K562 (cell line): Measurements from ENCODE around the gene TMEM120A.

ENCODE experiments used
- BHLHE40 ChIP-seq: IDR thresholded peaks from 2 replicates; pipeline ENCODE4 v1.6.1; 2011; ENCODE audit warnings: low read length, improper control_type of control experiment
- CBX5 ChIP-seq: IDR thresholded peaks from 2 replicates; pipeline ENCODE4 v1.6.1; 2014; ENCODE audit warnings: low read depth, borderline replicate concordance
- CEBPB ChIP-seq: fragments of 450-650 bp; IDR thresholded peaks from 2 replicates; pipeline ENCODE4 v1.6.1; 2016; ENCODE audit warnings: missing genetic modification characterization, missing compliant biosample characterization
- EGR1 ChIP-seq: fragments of 450-650 bp; conservative IDR thresholded peaks from 2 replicates; pipeline ENCODE4 v1.6.1; 2017; ENCODE audit warnings: mild to moderate bottlenecking
- EP300 ChIP-seq: IDR thresholded peaks from 2 replicates; pipeline ENCODE4 v1.6.1; 2012; ENCODE audit warnings: low read length, improper control_type of control experiment
- EZH2 ChIP-seq: IDR thresholded peaks from 2 replicates; pipeline ENCODE4 v1.6.1; 2012; ENCODE audit warnings: low read depth, mild to moderate bottlenecking, inconsistent platforms, low read length, borderline replicate concordance
- FOS ChIP-seq: IDR thresholded peaks from 3 replicates; pipeline ENCODE4 v1.6.1; 2011; ENCODE audit not compliant: insufficient read length; ENCODE audit errors: extremely low read depth
- ZNF133 ChIP-seq: fragments of 250-450 bp; sonication (Bioruptor Pico); IDR thresholded peaks from 2 replicates; pipeline ENCODE4 v1.4.0; 2020; ENCODE audit warnings: mild to moderate bottlenecking
- TF ChIP-seq, protein P1 (sequence below), 3 experiments: fragments of 200-800 bp in 1 of 3; sonication (Bioruptor generic) in 1 of 3; sonication (generic) in 1 of 3; formaldehyde crosslinking in 1 of 3; IDR thresholded peaks; 2 replicates each; pipeline versions ENCODE4 v1.6.1 to v1.8.0; 2016 to 2022; ENCODE audit warnings: mild to moderate bottlenecking in 2 of 3, missing compliant biosample characterization in 2 of 3, missing genetic modification characterization in 2 of 3, missing genetic modification reagents in 1 of 3
- TF ChIP-seq, protein P2 (sequence below), 2 experiments: fragments of 450-650 bp in 1 of 2; sonication (generic) in 1 of 2; formaldehyde crosslinking in 1 of 2; IDR thresholded peaks; 2 replicates each; pipeline versions ENCODE4 v1.7.1 to v1.9.0; 2016 to 2022; ENCODE audit warnings: inconsistent platforms in 1 of 2, mild to moderate bottlenecking in 1 of 2, missing genetic modification reagents in 1 of 2

DNA sequence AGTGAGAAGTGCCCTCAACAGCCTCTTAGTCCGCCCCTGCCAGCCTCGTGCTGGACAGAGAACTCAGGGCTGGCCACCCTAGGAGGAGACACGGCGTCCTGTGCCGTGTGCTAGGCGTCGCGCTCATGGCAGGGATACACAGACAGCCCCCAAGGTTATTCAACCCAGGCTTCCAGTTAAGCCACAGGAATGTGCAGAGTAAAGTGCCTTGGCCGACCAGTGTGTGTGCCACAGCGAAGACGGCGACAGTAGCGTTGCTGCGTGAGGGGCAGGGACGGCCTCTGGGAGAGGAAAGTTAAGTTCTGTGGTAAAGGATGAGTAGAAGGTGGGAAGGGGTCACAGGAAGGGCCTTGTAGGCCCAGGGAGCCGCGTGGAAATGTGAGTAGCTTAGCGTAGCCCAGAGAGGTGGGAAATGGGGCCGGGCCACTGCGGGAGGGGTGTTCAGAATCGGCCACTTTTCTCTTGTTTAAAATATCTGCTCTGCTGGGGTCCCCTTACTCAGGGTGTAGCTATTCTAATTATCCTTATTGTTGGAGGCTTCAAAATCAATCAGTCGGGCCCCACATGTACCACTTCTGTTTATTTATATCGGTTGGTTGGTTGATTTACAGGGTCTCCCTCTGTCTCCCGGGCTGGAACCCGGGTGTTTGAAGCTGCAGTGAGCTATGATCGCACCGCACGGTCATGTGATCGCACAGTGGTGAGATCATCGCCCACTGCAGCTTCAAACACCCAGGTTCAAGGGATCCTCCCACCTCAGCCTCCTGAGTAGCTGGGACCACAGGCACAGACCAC, 24.5 kb downstream of the TMEM120A start:
- TF ChIP-seq BHLHE40 (no peak), FOS (no peak), ZNF133 (no peak), CEBPB (no peak), EZH2 (no peak), CBX5 (no peak), EP300 (no peak), EGR1 (no peak)
- TF ChIP-seq, protein P1, sequence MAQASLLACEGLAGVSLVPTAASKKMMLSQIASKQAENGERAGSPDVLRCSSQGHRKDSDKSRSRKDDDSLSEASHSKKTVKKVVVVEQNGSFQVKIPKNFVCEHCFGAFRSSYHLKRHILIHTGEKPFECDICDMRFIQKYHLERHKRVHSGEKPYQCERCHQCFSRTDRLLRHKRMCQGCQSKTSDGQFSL (CRISPR knock-in tag; IDR thresholded peaks at IDR 0.05): no peak
- TF ChIP-seq, protein P1 (tag; IDR thresholded peaks at IDR 0.05): no peak
- TF ChIP-seq, protein P2, sequence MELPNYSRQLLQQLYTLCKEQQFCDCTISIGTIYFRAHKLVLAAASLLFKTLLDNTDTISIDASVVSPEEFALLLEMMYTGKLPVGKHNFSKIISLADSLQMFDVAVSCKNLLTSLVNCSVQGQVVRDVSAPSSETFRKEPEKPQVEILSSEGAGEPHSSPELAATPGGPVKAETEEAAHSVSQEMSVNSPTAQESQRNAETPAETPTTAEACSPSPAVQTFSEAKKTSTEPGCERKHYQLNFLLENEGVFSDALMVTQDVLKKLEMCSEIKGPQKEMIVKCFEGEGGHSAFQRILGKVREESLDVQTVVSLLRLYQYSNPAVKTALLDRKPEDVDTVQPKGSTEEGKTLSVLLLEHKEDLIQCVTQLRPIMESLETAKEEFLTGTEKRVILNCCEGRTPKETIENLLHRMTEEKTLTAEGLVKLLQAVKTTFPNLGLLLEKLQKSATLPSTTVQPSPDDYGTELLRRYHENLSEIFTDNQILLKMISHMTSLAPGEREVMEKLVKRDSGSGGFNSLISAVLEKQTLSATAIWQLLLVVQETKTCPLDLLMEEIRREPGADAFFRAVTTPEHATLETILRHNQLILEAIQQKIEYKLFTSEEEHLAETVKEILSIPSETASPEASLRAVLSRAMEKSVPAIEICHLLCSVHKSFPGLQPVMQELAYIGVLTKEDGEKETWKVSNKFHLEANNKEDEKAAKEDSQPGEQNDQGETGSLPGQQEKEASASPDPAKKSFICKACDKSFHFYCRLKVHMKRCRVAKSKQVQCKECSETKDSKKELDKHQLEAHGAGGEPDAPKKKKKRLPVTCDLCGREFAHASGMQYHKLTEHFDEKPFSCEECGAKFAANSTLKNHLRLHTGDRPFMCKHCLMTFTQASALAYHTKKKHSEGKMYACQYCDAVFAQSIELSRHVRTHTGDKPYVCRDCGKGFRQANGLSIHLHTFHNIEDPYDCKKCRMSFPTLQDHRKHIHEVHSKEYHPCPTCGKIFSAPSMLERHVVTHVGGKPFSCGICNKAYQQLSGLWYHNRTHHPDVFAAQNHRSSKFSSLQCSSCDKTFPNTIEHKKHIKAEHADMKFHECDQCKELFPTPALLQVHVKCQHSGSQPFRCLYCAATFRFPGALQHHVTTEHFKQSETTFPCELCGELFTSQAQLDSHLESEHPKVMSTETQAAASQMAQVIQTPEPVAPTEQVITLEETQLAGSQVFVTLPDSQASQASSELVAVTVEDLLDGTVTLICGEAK (IDR thresholded peaks at IDR 0.05): no peak
- TF ChIP-seq, protein P2 (CRISPR knock-in tag; IDR thresholded peaks at IDR 0.05): no peak
